Measurements from ENCODE around the gene ANKK1. TPM values are rescaled to one million over a fixed set of nuclear protein-coding genes. Genes with fewer than 3 reads are reported as not detected.

ANKK1 gene
- total and polyA plus RNA-seq, 8 donors: 0.12 to 2.1 (median 0.22) TPM; not detected in 1

GRCh38 chr11:113435190-113435968 lies 47.8 kb downstream of the ANKK1 start:
- no peak for FAIRE-seq
- WGBS, 2 donors: 78 to 86% methylated on average over 8 of the region's 8 CpGs
- no peak overlapping the region for H3K27ac ChIP-seq
- no peak overlapping the region for H3K4me3 ChIP-seq
- H3K27me3 ChIP-seq: no peaks in the 10 kb centered on the region
- H3K36me3 ChIP-seq: no peaks in the 10 kb centered on the region
- intact Hi-C loops (cut with DNase I): no loop called here
- TF ChIP-seq, protein P1, sequence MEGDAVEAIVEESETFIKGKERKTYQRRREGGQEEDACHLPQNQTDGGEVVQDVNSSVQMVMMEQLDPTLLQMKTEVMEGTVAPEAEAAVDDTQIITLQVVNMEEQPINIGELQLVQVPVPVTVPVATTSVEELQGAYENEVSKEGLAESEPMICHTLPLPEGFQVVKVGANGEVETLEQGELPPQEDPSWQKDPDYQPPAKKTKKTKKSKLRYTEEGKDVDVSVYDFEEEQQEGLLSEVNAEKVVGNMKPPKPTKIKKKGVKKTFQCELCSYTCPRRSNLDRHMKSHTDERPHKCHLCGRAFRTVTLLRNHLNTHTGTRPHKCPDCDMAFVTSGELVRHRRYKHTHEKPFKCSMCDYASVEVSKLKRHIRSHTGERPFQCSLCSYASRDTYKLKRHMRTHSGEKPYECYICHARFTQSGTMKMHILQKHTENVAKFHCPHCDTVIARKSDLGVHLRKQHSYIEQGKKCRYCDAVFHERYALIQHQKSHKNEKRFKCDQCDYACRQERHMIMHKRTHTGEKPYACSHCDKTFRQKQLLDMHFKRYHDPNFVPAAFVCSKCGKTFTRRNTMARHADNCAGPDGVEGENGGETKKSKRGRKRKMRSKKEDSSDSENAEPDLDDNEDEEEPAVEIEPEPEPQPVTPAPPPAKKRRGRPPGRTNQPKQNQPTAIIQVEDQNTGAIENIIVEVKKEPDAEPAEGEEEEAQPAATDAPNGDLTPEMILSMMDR (IDR thresholded peaks at IDR 0.05): no peak
- H3K4me1 ChIP-seq: no peaks in the 10 kb centered on the region
- H3K9me3 ChIP-seq: no peaks in the 10 kb centered on the region
- ATAC-seq: no peak
- DNase-seq: no peak

- Histone ChIP-seq H3K9me3 (no peaks in the 10 kb centered on the region), H3K27ac (no peak overlapping the region), H3K4me3 (no peak overlapping the region), H3K4me1 (no peaks in the 10 kb centered on the region), H3K27me3 (no peaks in the 10 kb centered on the region), H3K36me3 (no peaks in the 10 kb centered on the region)
- DNase-seq (no peak), FAIRE-seq (no peak), ATAC-seq (no peak)
- intact Hi-C loops (cut with DNase I): no loop called here
- TF ChIP-seq, protein P1 (IDR thresholded peaks at IDR 0.05): no peak
- WGBS, 2 donors: 61 to 64% methylated on average over 6 of the region's 6 CpGs
Measured at GRCh38 chr11:113436672-113437252, 49.2 kb downstream of the ANKK1 start.

GRCh38 chr11:113440816-113441215 lies 53.2 kb downstream of the ANKK1 start:
- ATAC-seq (no peak), DNase-seq (no peak), FAIRE-seq (no peak)
- peaks cover 0 to 6% (median 0%) of the 10 kb centered on the region in 4 donors for H3K27me3 ChIP-seq
- H3K27ac ChIP-seq: no peak overlapping the region
- H3K9me3 ChIP-seq: no peaks in the 10 kb centered on the region
- intact Hi-C loops (cut with DNase I): no loop called here
- H3K36me3 ChIP-seq: no peaks in the 10 kb centered on the region
- 55 to 67% methylated on average over 2 of the region's 2 CpGs for WGBS, 2 donors
- no peaks in the 10 kb centered on the region for H3K4me1 ChIP-seq
- TF ChIP-seq, protein P1 (IDR thresholded peaks at IDR 0.05): no peak
- H3K4me3 ChIP-seq: no peak overlapping the region

GRCh38 chr11:113444502-113445123 lies 57.0 kb downstream of the ANKK1 start:
- intact Hi-C loops (cut with DNase I): no loop called here
- no peaks in the 10 kb centered on the region for H3K36me3 ChIP-seq
- 38% methylated on average over 7 of the region's 7 CpGs for WGBS, 2 donors
- FAIRE-seq (no peak), ATAC-seq (no peak), DNase-seq (no peak)
- TF ChIP-seq, protein P1 (IDR thresholded peaks at IDR 0.05): no peak
- no peak overlapping the region for H3K27ac ChIP-seq
- no peaks in the 10 kb centered on the region for H3K4me1 ChIP-seq
- peaks cover 0 to 6% (median 0%) of the 10 kb centered on the region in 4 donors for H3K27me3 ChIP-seq
- no peaks in the 10 kb centered on the region for H3K9me3 ChIP-seq
- H3K4me3 ChIP-seq: no peak overlapping the region

Measured in pancreas (tissue), 10 donors.